ENCODE results near the gene C1orf159.

- TF ChIP-seq FOXA1 (IDR thresholded peaks at IDR 0.05), result no peak
- TF ChIP-seq L3MBTL2 (conservative IDR thresholded peaks at IDR 0.05), result no peak
- no peak for TF ChIP-seq TARDBP (IDR thresholded peaks at IDR 0.05)
- TF ChIP-seq FOXM1 (IDR thresholded peaks at IDR 0.05; ENCODE audit: borderline replicate concordance), result no peak
- TF ChIP-seq FOXK2 (IDR thresholded peaks at IDR 0.05), result no peak
- no peak for TF ChIP-seq SP1 (IDR thresholded peaks at IDR 0.05)
- no peak for TF ChIP-seq ZNF384 (IDR thresholded peaks at IDR 0.05)
- TF ChIP-seq BHLHE40 (IDR thresholded peaks at IDR 0.05; ENCODE audit: borderline replicate concordance), result no peak
- no peak for TF ChIP-seq HDGF (IDR thresholded peaks at IDR 0.05; ENCODE audit: borderline replicate concordance)
- TF ChIP-seq ELF4 (IDR thresholded peaks at IDR 0.05), result no peak
Observed at GRCh38 chr1:1053682-1054081, 62.2 kb downstream of the C1orf159 start.

Measured in HEK293T (cell line).